HepG2 (cell line): Measurements from ENCODE around the gene KCNIP3. TPM values are rescaled to one million over a fixed set of nuclear protein-coding genes. Genes with fewer than 3 reads are reported as not detected.

Experiments used
- ARID4A ChIP-seq: sonication (generic); formaldehyde crosslinking; IDR thresholded peaks from 2 replicates; pipeline ENCODE4 v1.5.0; 2020; ENCODE audit warnings: mild to moderate bottlenecking, missing genetic modification reagents, borderline replicate concordance
- ARID5B ChIP-seq: IDR thresholded peaks from 2 replicates; pipeline ENCODE4 v1.4.0; 2020; ENCODE audit warnings: mild to moderate bottlenecking, missing genetic modification reagents
- CSRNP2 ChIP-seq: sonication (generic); formaldehyde crosslinking; conservative IDR thresholded peaks from 2 replicates; pipeline ENCODE4 v1.8.0; 2022; ENCODE audit warnings: low read depth, missing genetic modification reagents
- FOXO1 ChIP-seq: sonication (generic); formaldehyde crosslinking; IDR thresholded peaks from 2 replicates; pipeline ENCODE4 v1.4.0; 2020; ENCODE audit warnings: missing genetic modification reagents
- HNRNPL ChIP-seq: fragments of 200-400 bp; formaldehyde crosslinking; IDR thresholded peaks from 2 replicates; pipeline ENCODE4 v1.6.1; 2017; ENCODE audit warnings: mild to moderate bottlenecking, low read depth, low read length
- HOMEZ ChIP-seq: IDR thresholded peaks from 2 replicates; pipeline ENCODE4 v1.6.1; 2016; ENCODE audit warnings: low read depth
- HOXA3 ChIP-seq: sonication (generic); formaldehyde crosslinking; IDR thresholded peaks from 2 replicates; pipeline ENCODE4 v1.5.0; 2020; ENCODE audit warnings: missing genetic modification reagents
- NCOA5 ChIP-seq: sonication (generic); formaldehyde crosslinking; IDR thresholded peaks from 2 replicates; pipeline ENCODE4 v1.4.0; 2020; ENCODE audit warnings: missing genetic modification reagents
- NCOR1 ChIP-seq: fragments of 200-600 bp; sonication (generic); IDR thresholded peaks from 2 replicates; pipeline ENCODE4 v1.7.0; 2017; ENCODE audit warnings: antibody characterized with exemption, low read length, borderline replicate concordance
- NFKBIZ ChIP-seq: IDR thresholded peaks from 2 replicates; pipeline ENCODE4 v1.6.1; 2018; ENCODE audit warnings: missing genetic modification reagents, missing compliant biosample characterization
- PAWR ChIP-seq: sonication (generic); formaldehyde crosslinking; IDR thresholded peaks from 2 replicates; pipeline ENCODE4 v1.4.0; 2020; ENCODE audit warnings: missing genetic modification reagents, mild to moderate bottlenecking, borderline replicate concordance
- TFAP4 ChIP-seq: sonication (generic); IDR thresholded peaks from 2 replicates; pipeline ENCODE4 v1.6.1; 2016; ENCODE audit warnings: low read depth, borderline replicate concordance
- ZFP36 ChIP-seq: fragments of 150-350 bp; IDR thresholded peaks from 2 replicates; pipeline ENCODE4 v1.6.1; 2018; ENCODE audit warnings: borderline replicate concordance, low read length, low read depth; ENCODE audit not compliant: partially characterized antibody
- ZFY ChIP-seq: sonication (generic); formaldehyde crosslinking; IDR thresholded peaks from 2 replicates; pipeline ENCODE4 v1.4.0; 2020; ENCODE audit warnings: missing genetic modification reagents
- ZNF362 ChIP-seq: sonication (generic); formaldehyde crosslinking; IDR thresholded peaks from 2 replicates; pipeline ENCODE4 v1.4.0; 2020; ENCODE audit warnings: missing genetic modification reagents, mild to moderate bottlenecking, borderline replicate concordance
- ZNF724P ChIP-seq: sonication (generic); formaldehyde crosslinking; IDR thresholded peaks from 2 replicates; pipeline ENCODE4 v1.8.0; 2022; ENCODE audit warnings: missing genetic modification reagents, borderline replicate concordance
- polyA plus RNA-seq, 8 experiments: library from polyadenylated mRNA; depleted of rRNA in 3 of 8; stranded (reverse) in 7 of 8; unstranded in 1 of 8; fragments of >200 nt; fragmentation: Illumina TruSeq in 4 of 8; extraction: Trizol in 4 of 8; gene quantifications; 2 replicates each; pipeline versions ENCODE4 v1.2.1 to v1.2.3, GENCODE V29; 2011 to 2016; ENCODE audit warnings: low read depth in 4 of 8, missing spikeins in 1 of 8, mixed read lengths in 1 of 8; ENCODE audit not compliant: insufficient read depth in 1 of 8
- total RNA-seq, 5 experiments: library from RNA; depleted of rRNA; stranded (reverse); fragments of >200 nt; fragmentation: Illumina TruSeq; extraction: Trizol; gene quantifications; 2 replicates each; pipeline ENCODE4 v1.2.3, GENCODE V29; 2016; ENCODE audit warnings: low read depth in 1 of 5

KCNIP3 gene
- total and polyA plus RNA-seq, 2 of the 13 experiments (the other 11 are each of a cell fraction or from before 2014, with no cell fraction given): not detected

GRCh38 chr2:95385570-95385984 is 88.4 kb downstream of the KCNIP3 start (continued):
- TF ChIP-seq CSRNP2 (CRISPR knock-in tag) (no peak), ZNF362 (no peak), HNRNPL (0 out of 2 replicates have a peak, but pooled peaks have one; percentile 22), FOXO1 (CRISPR knock-in tag) (no peak), ZFY (CRISPR knock-in tag) (no peak), ARID5B (0 out of 2 replicates have a peak, but pooled peaks have one; percentile 28), ARID4A (CRISPR knock-in tag) (peak; percentile 37; the same call in 1 of the 2 replicates), NCOR1 (peak; percentile 29; the same call in 1 of the 2 replicates), TFAP4 (peak; percentile 65; the same call in 1 of the 2 replicates), ZFP36 (no peak), HOMEZ (CRISPR knock-in tag) (no peak), HOXA3 (no peak), PAWR (CRISPR knock-in tag) (no peak), ZNF724P (CRISPR knock-in tag) (no peak), NCOA5 (CRISPR knock-in tag) (no peak), NFKBIZ (CRISPR knock-in tag) (no peak)
